ENCODE results near the gene TMEM164.

TMEM164 gene

GRCh38 chrX:110173192-110174175, 170.6 kb downstream of the TMEM164 start:
- DNase-seq: no peak

GRCh38 chrX:110175146-110175545, 172.2 kb downstream of the TMEM164 start:
- no peak for DNase-seq

- DNase-seq: no peak
Measured at GRCh38 chrX:110175696-110176095, 172.8 kb downstream of the TMEM164 start.

- DNase-seq: peak; percentile 52 to 78
Measured at GRCh38 chrX:110178179-110178865, 175.4 kb downstream of the TMEM164 start.

- DNase-seq: no peak
Measured at GRCh38 chrX:110180176-110180927, 177.4 kb downstream of the TMEM164 start.

- no peak for DNase-seq
Measured at GRCh38 chrX:110180928-110181310, 178.0 kb downstream of the TMEM164 start.

- no peak for DNase-seq
Measured at GRCh38 chrX:110181459-110182137, 178.7 kb downstream of the TMEM164 start.

GRCh38 chrX:110182362-110182761, 179.4 kb downstream of the TMEM164 start:
- no peak for DNase-seq

- DNase-seq: no peak
Measured at GRCh38 chrX:110182865-110183264, 180.0 kb downstream of the TMEM164 start.

- DNase-seq: no peak
Measured at GRCh38 chrX:110183314-110183713, 180.4 kb downstream of the TMEM164 start.

- DNase-seq: no peak
Measured at GRCh38 chrX:110188701-110189558, 186.0 kb downstream of the TMEM164 start.

- DNase-seq: no peak
Measured at GRCh38 chrX:110192516-110192915, 189.6 kb downstream of the TMEM164 start.

GRCh38 chrX:110194977-110195376, 192.1 kb downstream of the TMEM164 start:
- DNase-seq: no peak

GRCh38 chrX:110201799-110202198, 198.9 kb downstream of the TMEM164 start:
- DNase-seq: no peak

GRCh38 chrX:110204986-110205385, 202.1 kb downstream of the TMEM164 start:
- no peak for DNase-seq

GRCh38 chrX:110208092-110208491, 205.2 kb downstream of the TMEM164 start:
- no peak for DNase-seq

GRCh38 chrX:110210417-110211139, 207.7 kb downstream of the TMEM164 start:
- DNase-seq: peak; percentile 44 to 82

GRCh38 chrX:110211340-110211739, 208.4 kb downstream of the TMEM164 start:
- DNase-seq: no peak

- peak in 1 of 2 experiments; percentile 9 for DNase-seq
Measured at GRCh38 chrX:110212299-110212698, 209.4 kb downstream of the TMEM164 start.

- DNase-seq: no peak
Measured at GRCh38 chrX:110213183-110213582, 210.3 kb downstream of the TMEM164 start.

GRCh38 chrX:110214684-110215083, 211.8 kb downstream of the TMEM164 start:
- no peak for DNase-seq

Measured in NCI-H524 (cell line).